Peyer's patch (tissue), 4 donors: ENCODE results near the gene PIK3C2G. TPM values are rescaled to one million over a fixed set of nuclear protein-coding genes. Genes with fewer than 3 reads are reported as not detected.

ENCODE experiments used
- DNase-seq, 3 donors: peaks; one replicate each; pipeline ENCODE4 v3.0.0-alpha.2; 2017 to 2019
- H3K27ac ChIP-seq, 4 donors: fragments of 200-600 bp; sonication (generic); one replicate each; pipeline ENCODE4 v1.5.1; 2016 to 2019
- H3K27me3 ChIP-seq, 2 donors: fragments of 200-600 bp; sonication (generic); one replicate each; pipeline ENCODE4 v1.5.1; 2019
- H3K36me3 ChIP-seq, 3 donors: fragments of 200-600 bp; sonication (generic); one replicate each; pipeline ENCODE4 v1.5.1; 2016 to 2019
- H3K4me1 ChIP-seq, 4 donors: fragments of 200-600 bp; sonication (generic); one replicate each; pipeline ENCODE4 v1.5.1; 2016 to 2019
- H3K4me3 ChIP-seq, 4 donors: fragments of 200-600 bp; sonication (generic); 1 replicate in 3 of 4; 2 replicates in 1 of 4; pipeline ENCODE4 v1.5.1; 2016 to 2019; ENCODE audit warnings: mild to moderate bottlenecking in 1 of 4
- H3K9me3 ChIP-seq, 4 donors: fragments of 200-600 bp; sonication (generic); one replicate each; pipeline ENCODE4 v1.5.1; 2016 to 2019; ENCODE audit warnings: mild to moderate bottlenecking in 1 of 4
- CTCF ChIP-seq, 6 experiments: fragments of 450-650 bp in 4 of 6; fragments of 200-600 bp in 2 of 6; sonication (generic) in 1 of 6; IDR thresholded peaks; one replicate each; pipeline ENCODE4 v1.5.1; 2017 to 2019; ENCODE audit warnings: antibody characterized with exemption in 6 of 6, mild to moderate bottlenecking in 3 of 6, moderate library complexity in 1 of 6
- POLR2A ChIP-seq, 2 donors: fragments of 450-650 bp; IDR thresholded peaks; one replicate each; pipeline ENCODE4 v1.5.1; 2017; ENCODE audit warnings: antibody characterized with exemption in 2 of 2, mild to moderate bottlenecking in 2 of 2, moderate library complexity in 2 of 2
- total RNA-seq, 4 donors: library from RNA; depleted of rRNA; stranded (reverse); fragments of >200 nt; gene quantifications; one replicate each; pipeline ENCODE4 v1.1.0, GENCODE V29; 2016

PIK3C2G gene
- total RNA-seq, 4 donors from 2014 or later, result 4.1 to 32.1 (median 24.6) TPM

- Histone ChIP-seq H3K9me3 (no peaks in the 10 kb centered on the region), H3K4me3 (no peak overlapping the region), H3K4me1 (no peaks in the 10 kb centered on the region), H3K27me3 (no peaks in the 10 kb centered on the region), H3K36me3 (no peaks in the 10 kb centered on the region), H3K27ac (no peak overlapping the region)
- no peak for DNase-seq
- no peak for TF ChIP-seq POLR2A (IDR thresholded peaks at IDR 0.05)
- no peak for TF ChIP-seq CTCF (IDR thresholded peaks at IDR 0.05)
These were observed 208.9 kb downstream of the PIK3C2G start for GRCh38 chr12:18470251-18470650.

GRCh38 chr12:18472304-18472703 is 211.0 kb downstream of the PIK3C2G start:
- Histone ChIP-seq H3K36me3 (no peaks in the 10 kb centered on the region), H3K4me1 (no peaks in the 10 kb centered on the region), H3K9me3 (no peaks in the 10 kb centered on the region), H3K27me3 (no peaks in the 10 kb centered on the region), H3K4me3 (no peak overlapping the region), H3K27ac (no peak overlapping the region)
- no peak for DNase-seq
- TF ChIP-seq CTCF (IDR thresholded peaks at IDR 0.05) (no peak), POLR2A (IDR thresholded peaks at IDR 0.05) (no peak)

- Histone ChIP-seq H3K27me3 (no peaks in the 10 kb centered on the region), H3K27ac (no peak overlapping the region), H3K9me3 (no peaks in the 10 kb centered on the region), H3K36me3 (no peaks in the 10 kb centered on the region), H3K4me1 (no peaks in the 10 kb centered on the region), H3K4me3 (no peak overlapping the region)
- no peak for TF ChIP-seq CTCF (IDR thresholded peaks at IDR 0.05)
- no peak for TF ChIP-seq POLR2A (IDR thresholded peaks at IDR 0.05)
- DNase-seq, result no peak
These were observed 211.5 kb downstream of the PIK3C2G start for GRCh38 chr12:18472806-18473205.

- Histone ChIP-seq H3K9me3 (no peaks in the 10 kb centered on the region), H3K4me1 (no peaks in the 10 kb centered on the region), H3K36me3 (no peaks in the 10 kb centered on the region), H3K27me3 (no peaks in the 10 kb centered on the region), H3K27ac (no peak overlapping the region), H3K4me3 (no peak overlapping the region)
- TF ChIP-seq CTCF (IDR thresholded peaks at IDR 0.05) (no peak), POLR2A (IDR thresholded peaks at IDR 0.05) (no peak)
- no peak for DNase-seq
These were observed 215.5 kb downstream of the PIK3C2G start for GRCh38 chr12:18476861-18477260.

GRCh38 chr12:18479256-18479655 is 217.9 kb downstream of the PIK3C2G start:
- TF ChIP-seq POLR2A (IDR thresholded peaks at IDR 0.05) (no peak), CTCF (IDR thresholded peaks at IDR 0.05) (no peak)
- no peak for DNase-seq
- no peaks in the 10 kb centered on the region for H3K36me3 ChIP-seq
- H3K4me1 ChIP-seq, result no peaks in the 10 kb centered on the region
- no peak overlapping the region for H3K4me3 ChIP-seq
- no peak overlapping the region for H3K27ac ChIP-seq
- H3K27me3 ChIP-seq, result no peaks in the 10 kb centered on the region
- H3K9me3 ChIP-seq, result no peaks in the 10 kb centered on the region

GRCh38 chr12:18482601-18483120 is 221.3 kb downstream of the PIK3C2G start:
- TF ChIP-seq CTCF (IDR thresholded peaks at IDR 0.05), result no peak
- no peak for TF ChIP-seq POLR2A (IDR thresholded peaks at IDR 0.05)
- Histone ChIP-seq H3K4me3 (no peak overlapping the region), H3K4me1 (no peaks in the 10 kb centered on the region), H3K9me3 (no peaks in the 10 kb centered on the region), H3K27me3 (no peaks in the 10 kb centered on the region), H3K27ac (no peak overlapping the region), H3K36me3 (no peaks in the 10 kb centered on the region)
- no peak for DNase-seq
